ENCODE results near the gene KLHL35.
A peak's percentile ranks its signal among the peaks of the same experiment; 100 is the strongest.
"Not testable (repeated sequence)": the region's sequence is repeated elsewhere in the genome, so short reads cannot be mapped to it uniquely, and the experiment has no call there.

KLHL35 gene

GRCh38 chr11:75380716-75381420 lies 52.1 kb downstream of the KLHL35 start:
- Mint-ChIP-seq H3K36me3 (no peaks in the 10 kb centered on the region), H3K9me3 (no peaks in the 10 kb centered on the region), H3K27ac (peak overlapping the region; percentile 26), H3K4me3 (no peak overlapping the region), H3K4me1 (peaks cover 16% of the 10 kb centered on the region)
- ATAC-seq (no peak), DNase-seq (ENCODE audit: low spot score in 2 of 2) (no peak)

GRCh38 chr11:75380245-75380644 lies 52.8 kb downstream of the KLHL35 start:
- DNase-seq (ENCODE audit: low spot score in 2 of 2), result no peak
- ATAC-seq, result no peak
- no peak overlapping the region for H3K27ac Mint-ChIP-seq
- H3K36me3 Mint-ChIP-seq, result no peaks in the 10 kb centered on the region
- H3K9me3 Mint-ChIP-seq, result no peaks in the 10 kb centered on the region
- H3K4me1 Mint-ChIP-seq, result peaks cover 16% of the 10 kb centered on the region
- no peak overlapping the region for H3K4me3 Mint-ChIP-seq

- not testable (repeated sequence) for H3K36me3 Mint-ChIP-seq; DNase-seq (ENCODE audit: low spot score in 2 of 2); H3K27ac Mint-ChIP-seq; H3K4me3 Mint-ChIP-seq; H3K4me1 Mint-ChIP-seq; ATAC-seq; H3K9me3 Mint-ChIP-seq
Measured at GRCh38 chr11:75378776-75379175, 54.2 kb downstream of the KLHL35 start.

GRCh38 chr11:75376175-75376574 lies 56.8 kb downstream of the KLHL35 start:
- Mint-ChIP-seq H3K4me3 (no peak overlapping the region), H3K4me1 (no peaks in the 10 kb centered on the region), H3K36me3 (no peaks in the 10 kb centered on the region), H3K27ac (no peak overlapping the region), H3K9me3 (no peaks in the 10 kb centered on the region)
- ATAC-seq, result no peak
- DNase-seq (ENCODE audit: low spot score in 2 of 2), result no peak

GRCh38 chr11:75375626-75376025 lies 57.4 kb downstream of the KLHL35 start:
- Mint-ChIP-seq H3K9me3 (no peaks in the 10 kb centered on the region), H3K27ac (peak overlapping the region; percentile 43), H3K4me3 (no peak overlapping the region), H3K36me3 (no peaks in the 10 kb centered on the region), H3K4me1 (no peaks in the 10 kb centered on the region)
- DNase-seq (ENCODE audit: low spot score in 2 of 2) (no peak), ATAC-seq (no peak)

GRCh38 chr11:75374646-75375045 lies 58.4 kb downstream of the KLHL35 start:
- no peak for ATAC-seq
- Mint-ChIP-seq H3K36me3 (no peaks in the 10 kb centered on the region), H3K4me3 (no peak overlapping the region), H3K9me3 (no peaks in the 10 kb centered on the region), H3K27ac (no peak overlapping the region), H3K4me1 (peaks cover 5% of the 10 kb centered on the region)
- DNase-seq (ENCODE audit: low spot score in 2 of 2), result no peak

- H3K36me3 Mint-ChIP-seq, result no peaks in the 10 kb centered on the region
- no peak overlapping the region for H3K4me3 Mint-ChIP-seq
- peaks cover 7% of the 10 kb centered on the region for H3K4me1 Mint-ChIP-seq
- H3K27ac Mint-ChIP-seq, result no peak overlapping the region
- no peak for ATAC-seq
- H3K9me3 Mint-ChIP-seq, result no peaks in the 10 kb centered on the region
- no peak for DNase-seq (ENCODE audit: low spot score in 2 of 2)
Measured at GRCh38 chr11:75373201-75373600, 59.8 kb downstream of the KLHL35 start.

Data from stimulated activated effector memory CD8-positive, alpha-beta T cell treated with anti-CD3 and anti-CD28 coated beads, Interleukin-12 subunit alpha, Interleukin-12 subunit beta, amount 100 ng/mL, for 72 hours (primary cell).